ENCODE results near the gene AREL1.

AREL1 gene

DNA sequence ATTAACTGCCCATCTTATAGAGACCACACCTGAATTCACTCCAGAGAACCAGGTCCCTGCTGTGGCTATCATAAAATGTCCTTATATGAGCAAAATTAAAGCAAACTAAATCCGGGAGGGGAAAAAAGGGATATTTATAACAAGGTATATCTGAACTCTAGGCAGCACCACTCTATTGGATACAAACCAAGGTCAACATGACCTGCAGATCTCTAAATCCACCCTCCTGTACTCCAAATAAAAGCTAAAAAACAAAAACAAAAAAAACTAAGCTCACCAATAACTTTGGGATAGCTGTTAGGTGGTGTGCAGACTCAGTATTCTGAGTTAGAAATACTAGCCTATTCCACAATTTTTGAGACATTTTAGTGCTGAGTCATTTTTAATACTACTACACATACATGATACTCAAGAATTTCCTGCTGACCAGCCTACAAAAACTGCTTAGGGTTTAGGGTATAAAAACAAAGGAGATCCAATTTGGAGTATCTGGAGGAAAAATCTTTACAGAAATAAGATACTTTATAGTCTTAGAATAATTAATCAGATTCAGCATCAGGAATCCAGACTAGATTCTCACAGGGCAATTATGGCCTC is 54.2 kb downstream of the AREL1 start:
- no peak for DNase-seq (ENCODE audit: low spot score)

DNA sequence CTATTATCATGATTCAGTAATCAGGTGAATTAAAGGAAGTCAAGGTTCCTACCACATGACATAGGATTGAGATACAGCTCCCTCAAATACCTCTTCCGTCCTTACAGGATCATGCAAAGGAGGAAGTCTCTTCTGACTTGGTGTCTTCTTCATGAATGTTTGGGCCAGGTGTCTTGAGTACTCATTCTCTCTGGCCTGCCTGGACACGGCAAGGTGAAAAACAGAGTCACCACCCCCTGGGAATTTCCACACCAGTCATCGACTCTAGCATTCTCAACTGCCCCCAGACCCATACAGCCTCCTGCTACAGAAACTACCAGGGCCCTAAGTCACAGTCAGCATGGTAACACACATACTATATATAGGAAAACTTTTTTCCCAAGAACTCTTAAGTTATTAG is 55.9 kb downstream of the AREL1 start:
- DNase-seq (ENCODE audit: low spot score): no peak

DNA sequence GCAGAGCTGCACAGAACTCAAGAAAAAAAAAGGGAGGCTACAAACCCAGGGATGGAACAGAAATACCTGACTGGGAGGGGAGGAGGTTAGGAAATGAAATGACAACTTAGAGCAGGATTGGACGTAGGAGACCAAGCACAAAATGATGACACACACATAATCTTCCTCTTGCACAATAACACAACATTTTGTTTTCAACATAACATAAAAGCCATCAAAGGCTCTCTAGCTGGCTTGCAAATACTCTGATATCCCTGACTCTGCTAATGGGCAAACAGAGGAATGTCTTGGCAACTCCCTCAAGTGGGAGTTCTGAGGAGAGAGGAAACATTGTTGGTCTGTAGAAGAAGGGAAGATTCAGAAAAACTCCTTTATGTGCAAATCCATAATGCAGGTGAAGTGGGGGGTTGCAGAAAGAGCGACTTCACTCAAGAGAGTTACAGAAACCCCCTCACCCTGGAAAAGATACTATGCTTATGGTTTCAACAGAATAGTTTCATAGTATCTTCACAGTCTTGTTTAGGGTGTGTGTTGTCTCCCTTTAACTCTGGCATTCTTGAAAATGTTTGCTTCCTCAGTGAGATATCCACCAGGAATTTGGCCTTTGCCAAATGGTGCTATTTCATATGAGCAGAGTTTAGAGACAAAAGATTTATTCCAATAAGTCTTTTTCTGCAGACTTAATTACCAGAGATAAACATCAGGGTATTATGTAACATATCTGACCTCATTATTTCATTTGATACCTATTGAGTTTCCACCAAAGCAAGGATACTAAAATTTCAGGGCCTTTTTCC is 57.1 kb downstream of the AREL1 start:
- no peak for DNase-seq (ENCODE audit: low spot score)

DNA sequence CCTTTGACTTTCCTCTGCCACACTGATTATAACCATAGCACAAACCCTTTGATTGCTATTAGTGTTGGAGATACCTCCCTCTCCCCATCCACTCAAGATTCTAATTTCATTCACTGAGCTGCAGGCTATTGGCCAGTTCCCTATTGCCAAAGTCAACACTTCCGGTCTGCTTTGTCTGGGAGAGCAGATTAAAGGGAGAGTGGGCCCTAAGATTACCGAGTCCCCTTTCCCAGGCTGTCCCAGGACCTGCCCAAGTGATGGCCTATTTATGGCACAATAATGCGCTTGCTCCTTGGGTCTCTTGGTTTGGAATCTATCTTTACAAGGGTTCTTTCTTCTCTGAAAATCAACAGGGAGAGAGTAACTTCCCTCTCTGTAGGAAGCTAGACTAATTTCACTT is 57.9 kb downstream of the AREL1 start:
- DNase-seq (ENCODE audit: low spot score): no peak

DNA sequence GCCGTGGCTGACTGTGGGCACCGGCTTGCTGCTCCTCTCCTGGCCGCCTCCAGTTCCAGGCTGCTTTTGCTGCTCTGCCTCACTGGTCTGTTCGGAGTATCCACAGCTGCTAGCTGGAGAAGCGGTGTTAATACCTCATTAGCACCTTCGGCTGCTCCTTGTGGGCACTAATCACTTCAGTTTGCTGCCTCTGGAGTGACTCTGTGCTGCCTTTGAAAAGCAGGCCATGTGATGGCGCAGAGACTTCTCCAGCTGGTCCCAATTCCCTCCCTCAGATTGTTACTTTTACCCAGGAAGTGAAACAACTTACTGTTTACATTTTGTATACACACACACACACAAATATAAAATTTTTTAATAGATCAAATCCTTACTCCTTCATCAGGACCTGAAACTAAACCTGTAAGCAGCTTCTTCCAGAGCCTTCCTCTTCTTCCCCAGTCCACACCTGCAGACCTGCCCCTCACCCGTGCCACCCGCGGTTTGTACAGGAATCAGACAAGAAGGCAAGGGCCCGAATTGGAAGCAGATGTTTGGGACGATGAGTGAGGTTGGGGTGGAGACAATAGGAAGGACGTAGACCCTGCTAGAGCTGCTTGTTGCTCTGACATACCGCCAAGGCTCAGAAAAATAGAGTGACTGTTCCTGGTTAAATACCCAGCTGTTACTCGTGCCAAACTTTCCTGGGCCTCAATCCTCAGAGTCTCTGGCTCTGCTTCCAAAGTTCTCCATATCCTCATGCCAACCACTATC is 59.3 kb downstream of the AREL1 start:
- DNase-seq (ENCODE audit: low spot score): peak; percentile 73

DNA sequence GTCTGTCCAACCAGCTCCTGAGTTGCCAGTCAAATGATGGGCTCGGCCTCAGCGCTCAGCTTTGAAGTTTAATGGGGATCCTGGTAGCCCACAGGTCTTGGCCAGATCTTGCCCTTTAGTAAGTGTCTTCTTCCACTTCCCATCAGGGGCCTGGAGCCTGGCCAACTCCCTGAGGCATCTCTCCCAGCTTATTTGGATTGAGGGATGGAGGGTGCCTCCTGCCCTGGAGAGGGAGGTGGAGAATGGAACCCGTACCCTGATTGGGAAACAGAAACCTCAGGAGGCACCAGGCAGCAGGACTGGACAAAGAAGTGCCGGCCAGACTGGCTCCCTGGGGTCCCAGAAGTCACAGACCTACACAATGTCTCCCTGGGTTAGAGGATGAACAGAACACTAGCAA is 60.3 kb downstream of the AREL1 start:
- DNase-seq (ENCODE audit: low spot score): no peak

DNA sequence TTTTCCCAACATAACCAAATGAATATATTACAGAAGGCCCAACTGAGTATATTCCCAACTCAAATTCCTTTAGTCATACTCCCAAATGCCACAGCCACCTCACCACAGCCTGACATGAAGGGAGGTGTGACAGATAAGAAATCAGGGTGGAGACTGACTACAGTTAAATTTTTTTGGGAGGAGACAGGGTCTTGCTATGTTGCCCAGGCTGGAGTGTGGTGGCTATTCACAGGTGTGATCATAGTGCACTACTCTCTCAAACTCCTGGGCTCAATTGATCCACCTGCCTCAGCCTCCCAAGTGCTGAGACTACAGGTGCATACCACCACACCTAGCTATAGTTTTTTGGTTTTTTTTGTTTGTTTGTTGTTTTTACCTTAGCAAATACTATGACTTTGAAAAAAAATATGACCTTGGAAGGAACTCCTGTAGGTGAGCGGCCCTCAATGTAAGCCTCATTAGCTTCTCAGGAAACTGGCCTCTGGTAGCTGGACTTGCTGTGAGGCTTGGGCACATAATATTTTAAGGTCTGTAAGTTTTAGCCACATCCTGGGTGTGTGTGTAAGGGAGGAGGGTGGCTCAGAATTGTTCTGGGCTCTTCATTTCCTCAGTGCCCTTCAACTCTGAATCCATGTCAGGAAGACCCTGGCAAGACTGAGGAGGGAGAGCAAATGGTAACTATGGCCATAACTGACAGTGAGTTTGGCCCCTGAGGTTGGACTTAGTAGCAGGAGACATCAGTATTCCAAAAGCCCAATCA is 61.8 kb downstream of the AREL1 start:
- no peak for DNase-seq (ENCODE audit: low spot score)

DNA sequence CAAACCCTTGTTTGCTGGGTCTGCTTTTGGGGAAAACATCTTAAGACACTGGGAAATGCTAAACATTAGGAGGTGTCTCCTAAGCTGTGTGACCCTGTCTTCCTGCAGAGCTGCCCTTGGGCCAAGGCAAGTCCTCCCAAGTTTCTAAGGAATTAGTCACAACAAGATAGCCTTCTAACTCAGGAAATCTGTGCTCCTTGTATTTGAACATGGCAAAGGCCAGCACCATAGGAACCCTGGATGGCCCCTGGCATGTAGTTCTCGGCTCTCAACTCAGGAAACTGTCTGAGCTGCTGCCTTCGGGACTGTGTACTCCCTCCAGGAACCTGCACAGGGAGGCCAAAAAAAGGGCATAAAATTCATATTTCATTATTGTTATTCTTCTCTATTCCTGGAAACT is 63.2 kb downstream of the AREL1 start:
- no peak for DNase-seq (ENCODE audit: low spot score)

DNA sequence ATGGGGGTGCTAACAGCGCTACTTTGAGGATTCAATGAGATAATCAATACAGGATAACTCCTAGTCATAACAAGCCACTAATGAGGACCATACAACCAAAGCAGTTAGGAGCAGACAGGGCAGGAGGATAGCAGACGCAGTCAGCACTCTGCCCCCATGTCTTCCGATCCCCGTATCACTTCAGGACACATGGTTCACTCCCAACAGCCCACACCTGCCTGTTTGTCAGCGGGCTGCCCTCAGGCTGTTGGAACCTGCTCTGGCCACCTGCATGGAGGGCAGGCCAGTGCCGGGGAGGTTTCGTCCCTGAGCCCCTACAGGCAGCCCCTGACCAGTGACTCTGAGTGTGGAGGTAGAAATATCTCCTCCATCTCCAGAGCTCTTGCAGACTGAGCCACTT is 63.7 kb downstream of the AREL1 start:
- no peak for DNase-seq (ENCODE audit: low spot score)

DNA sequence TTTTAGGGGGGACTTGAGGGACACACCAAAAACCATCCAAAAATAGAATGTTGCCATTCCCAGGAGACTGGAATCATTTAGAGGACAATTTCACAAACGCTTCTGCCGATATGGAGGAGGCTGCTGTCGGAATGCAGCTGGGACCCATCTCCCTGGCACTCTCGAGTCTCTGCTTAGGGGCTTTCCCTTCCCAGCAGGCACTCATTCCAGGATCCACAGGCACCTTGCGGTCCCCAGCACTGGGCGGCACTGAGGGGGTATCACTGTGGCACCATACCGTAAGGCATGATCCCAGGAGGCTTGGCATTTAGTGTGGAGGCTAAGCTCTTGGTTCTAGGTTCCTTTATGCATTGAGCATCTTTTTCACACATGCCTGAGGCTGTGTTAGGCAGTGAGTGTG is 64.3 kb downstream of the AREL1 start:
- DNase-seq (ENCODE audit: low spot score): no peak

DNA sequence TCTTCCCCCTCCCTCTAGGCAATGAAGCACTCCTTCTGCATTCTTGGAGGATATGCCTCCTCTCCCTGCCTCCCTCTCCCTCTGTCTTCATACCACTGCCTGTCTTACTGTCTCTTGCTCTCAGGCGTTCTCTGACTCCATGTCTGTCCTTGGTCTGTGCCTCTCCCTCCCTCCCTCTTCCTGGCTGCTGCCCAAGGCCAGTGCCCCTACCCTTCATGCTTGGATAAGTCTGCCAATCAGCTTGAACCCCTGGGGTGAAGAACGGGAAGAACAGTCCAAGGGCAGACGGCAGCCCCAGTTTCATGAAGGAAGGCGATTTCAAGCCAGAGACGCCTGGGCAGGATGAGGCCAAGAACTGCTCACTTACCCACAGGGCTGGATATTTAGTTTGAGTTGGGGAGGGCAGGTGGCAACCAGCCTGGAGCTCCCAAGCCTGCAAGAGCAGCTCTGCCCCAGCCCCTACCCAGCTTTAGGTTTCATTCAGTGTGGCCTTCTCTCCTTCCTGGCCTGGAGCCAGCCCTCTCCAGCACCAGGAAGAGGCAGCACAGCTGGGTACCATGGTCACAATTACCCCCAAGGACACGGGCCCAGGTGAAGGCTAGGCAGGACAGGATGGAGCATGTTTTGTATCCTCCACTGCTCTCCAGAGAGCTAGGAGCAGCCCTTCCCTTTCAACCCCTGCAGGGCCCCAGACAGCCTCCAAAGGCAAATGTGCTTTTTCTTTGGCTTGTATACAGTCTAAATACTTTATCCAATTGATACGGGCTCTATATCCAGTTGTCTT is 65.0 kb downstream of the AREL1 start:
- no peak for DNase-seq (ENCODE audit: low spot score)

DNA sequence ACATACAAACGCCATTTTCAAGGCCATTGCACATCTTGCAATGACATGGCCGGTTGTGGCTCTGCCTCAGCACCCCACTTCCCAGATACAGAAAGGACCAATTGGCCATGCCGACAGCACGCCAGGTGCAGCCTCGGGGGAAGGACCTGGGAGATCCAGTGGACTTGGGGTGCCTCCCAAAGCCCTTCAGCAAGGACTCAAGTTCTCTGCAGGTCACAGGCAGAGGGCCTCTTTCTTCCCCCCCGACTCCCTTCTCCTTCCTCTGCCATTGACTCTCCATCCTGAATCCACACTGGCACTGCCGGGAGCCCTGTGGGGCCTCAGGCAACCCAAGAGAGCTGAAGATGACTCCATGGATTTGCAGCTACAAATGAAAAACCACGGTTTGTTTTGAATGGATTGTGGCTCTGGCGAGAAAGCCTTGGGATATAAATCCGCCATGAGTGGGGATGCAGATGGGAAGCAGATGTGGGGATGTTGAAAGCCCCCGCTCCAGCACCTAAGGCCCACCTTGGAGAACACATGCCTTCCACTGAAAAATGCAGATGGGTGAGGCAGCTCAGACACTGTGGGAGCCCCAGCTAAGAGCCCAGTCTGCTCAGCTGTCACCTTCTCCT is 65.7 kb downstream of the AREL1 start:
- no peak for DNase-seq (ENCODE audit: low spot score)

DNA sequence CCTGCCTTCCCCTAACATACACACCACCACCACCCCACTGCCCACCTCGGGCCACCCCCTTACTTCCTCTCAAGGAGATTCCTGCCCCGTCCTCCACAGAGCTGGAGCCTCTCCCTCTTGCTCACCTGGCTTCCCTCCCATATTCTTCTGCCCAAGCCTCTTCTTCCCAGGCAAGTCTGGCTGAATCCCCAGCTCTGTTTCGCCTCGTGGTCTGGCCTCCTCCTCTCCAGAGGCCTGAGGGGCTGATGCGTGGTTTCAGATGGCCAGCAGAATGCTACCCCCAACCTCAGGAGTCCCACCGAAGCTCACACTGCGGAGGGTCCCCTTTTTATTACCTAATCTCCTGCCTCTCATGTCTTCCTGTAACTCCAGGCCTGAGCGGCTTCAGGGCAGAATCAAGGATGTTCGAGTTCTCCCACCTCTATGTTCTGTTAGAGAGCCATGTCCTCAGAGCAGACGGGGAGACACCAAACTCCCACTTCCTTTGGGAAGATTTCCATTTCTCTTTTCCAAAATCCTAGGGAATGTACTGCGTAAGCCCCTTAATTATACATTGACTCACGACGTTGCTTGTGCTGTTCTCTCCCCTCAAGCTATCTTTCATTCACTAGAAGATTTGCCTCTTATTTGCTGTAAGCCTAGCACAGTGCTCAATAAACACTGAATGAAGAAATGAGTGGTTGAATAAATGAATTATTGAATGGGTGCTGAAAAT is 67.0 kb downstream of the AREL1 start:
- no peak for DNase-seq (ENCODE audit: low spot score)

DNA sequence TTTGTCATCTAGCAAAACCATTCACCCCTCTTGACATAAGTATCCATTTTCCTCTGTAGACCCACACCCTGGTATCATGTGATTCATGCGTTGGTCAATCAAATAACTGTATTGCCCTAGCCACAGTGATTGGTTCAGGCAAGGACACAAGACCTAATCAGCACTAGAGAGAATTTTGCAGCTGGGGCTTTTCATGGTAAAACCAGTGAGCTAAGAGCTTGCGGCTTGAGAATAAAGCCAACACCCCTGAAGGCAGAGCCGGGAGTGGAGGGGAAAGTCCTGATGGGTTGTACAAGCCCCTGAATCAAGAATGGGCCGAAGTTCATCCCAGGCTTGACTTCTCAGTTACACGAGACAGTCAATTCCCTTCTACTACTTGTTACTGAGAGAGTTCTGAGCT is 67.6 kb downstream of the AREL1 start:
- no peak for DNase-seq (ENCODE audit: low spot score)

DNA sequence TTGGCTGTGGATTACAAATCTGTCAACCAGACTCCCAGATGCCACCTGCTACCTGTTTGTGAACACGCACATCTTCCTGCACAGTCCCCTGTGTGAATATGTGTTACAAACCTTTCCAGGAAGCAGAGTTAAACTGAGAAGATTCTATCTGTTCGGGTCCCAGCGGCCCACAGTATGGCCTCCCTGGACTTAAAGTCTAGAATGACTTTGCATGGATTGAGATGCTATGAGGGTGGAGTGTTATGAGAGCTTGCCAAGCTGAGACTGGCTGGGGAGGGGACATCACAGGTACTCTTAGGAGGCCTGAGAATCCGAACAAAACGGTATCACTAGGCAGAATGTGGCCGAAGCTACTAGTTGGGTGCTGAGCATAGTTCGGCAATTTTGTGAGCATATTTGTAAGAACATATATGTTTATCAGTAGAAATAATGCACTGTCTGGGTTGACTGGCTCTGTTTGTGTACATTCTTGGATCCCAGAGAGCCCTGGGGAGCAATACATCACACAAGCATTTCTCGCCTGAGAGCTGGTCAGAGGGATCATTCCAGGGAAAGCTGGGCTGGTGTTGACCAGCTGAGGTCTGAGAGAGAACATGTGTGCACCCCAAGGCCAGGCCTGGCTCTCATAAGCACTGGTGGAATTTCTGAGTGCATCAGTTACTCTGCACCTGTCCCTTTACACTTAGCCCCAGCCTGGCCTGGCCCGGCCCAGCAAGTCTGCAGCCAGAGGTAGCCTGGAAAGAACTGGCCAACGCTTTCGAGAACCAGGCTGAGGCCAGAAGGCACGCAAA is 71.1 kb downstream of the AREL1 start:
- no peak for DNase-seq (ENCODE audit: low spot score)

DNA sequence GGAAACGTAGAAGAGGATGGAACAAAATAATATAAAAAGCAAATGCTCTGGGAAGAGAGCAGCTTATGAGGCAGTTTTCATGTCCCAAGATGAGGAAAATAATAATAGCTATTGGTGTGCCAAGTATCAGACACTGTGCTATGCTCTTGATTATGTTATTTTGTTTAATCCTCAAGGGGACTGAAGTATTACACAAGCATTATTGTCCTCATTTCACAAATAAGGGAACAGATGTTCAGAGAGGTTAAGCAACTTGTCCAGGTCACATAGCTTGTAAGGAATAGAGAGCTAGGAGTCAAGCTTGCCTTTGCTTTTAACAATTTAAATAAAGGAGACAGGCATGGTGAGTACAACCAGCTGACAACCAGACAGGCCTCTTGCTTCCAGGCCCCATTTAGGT is 73.9 kb downstream of the AREL1 start:
- DNase-seq (ENCODE audit: low spot score): no peak

DNA sequence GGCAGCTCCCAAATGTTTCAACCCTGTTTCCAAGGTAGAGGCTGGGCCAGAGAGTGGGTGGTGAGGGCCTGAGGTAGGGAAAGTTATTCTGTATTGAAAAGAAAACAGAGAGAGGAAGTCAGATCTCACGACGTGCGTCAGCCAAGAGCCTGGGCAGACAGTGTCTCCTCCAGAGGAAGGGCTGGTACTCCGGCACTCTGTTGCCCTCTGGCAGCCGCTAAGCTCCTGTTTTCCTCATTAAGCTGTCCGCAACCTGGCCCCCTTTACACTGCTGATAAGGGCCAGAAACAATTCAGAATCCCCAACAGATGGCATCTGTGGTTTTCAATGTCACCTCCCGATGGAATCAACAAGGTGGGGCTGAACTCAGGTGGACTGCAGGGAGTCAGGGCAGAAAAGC is 74.8 kb downstream of the AREL1 start:
- DNase-seq (ENCODE audit: low spot score): no peak

DNA sequence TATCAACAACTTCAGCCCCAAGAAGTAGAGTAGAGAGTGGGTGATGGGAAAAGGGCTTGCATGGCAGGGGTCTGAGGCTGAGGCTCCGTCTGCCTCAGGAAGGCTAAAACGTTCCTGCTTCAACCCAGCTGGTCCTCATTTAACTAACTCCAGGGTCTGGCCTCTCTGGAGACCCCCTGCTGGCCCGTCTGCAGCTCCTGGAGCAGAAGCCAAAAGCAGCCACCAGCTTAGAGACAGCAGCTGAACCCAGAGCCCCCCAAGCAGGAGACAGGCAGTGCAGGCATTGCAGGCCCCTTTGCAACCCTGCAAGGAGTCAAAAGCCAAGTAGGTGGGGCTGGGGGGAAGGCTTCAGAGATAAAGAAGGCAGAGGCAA is 75.7 kb downstream of the AREL1 start:
- DNase-seq (ENCODE audit: low spot score): no peak

DNA sequence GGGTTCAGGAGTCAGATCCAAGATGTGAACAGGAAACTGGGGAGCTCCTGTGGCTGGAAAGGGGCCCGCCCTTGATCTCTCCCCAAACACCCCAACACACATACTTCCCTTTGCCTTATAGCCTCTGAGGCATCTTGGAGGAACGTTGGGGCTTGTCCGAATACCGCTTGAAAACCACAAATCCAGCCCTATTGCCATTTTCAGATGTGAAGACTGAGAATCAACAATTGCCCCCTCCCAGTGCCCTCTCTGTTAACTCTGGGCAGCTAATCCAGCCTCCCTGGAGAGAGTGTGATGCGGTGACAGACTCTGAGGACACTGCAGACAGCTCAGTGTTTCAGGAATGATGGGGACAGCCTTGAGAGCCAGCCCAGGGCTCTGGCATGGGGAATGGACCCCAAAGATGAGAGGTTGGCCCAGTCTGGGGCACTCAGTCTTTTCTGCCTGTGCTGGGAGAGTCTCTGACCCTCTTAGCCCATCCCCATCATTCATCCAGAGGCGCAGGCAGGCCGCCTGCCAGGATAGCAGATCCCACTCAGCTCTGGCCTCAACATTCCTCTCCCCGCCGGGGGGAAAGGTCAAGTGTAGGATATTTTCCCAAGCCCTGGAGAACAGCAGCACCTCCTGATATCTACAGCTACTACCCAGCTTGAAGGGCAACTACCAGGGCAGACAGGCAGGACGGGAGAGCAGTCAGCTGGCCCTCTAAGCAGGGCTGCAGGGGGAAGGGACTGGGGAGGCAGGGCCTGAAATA is 76.3 kb downstream of the AREL1 start:
- DNase-seq (ENCODE audit: low spot score): no peak

Data from globus pallidus (tissue), 1 donor.